Stimulated activated CD8-positive, alpha-beta memory T cell treated with anti-CD3 and anti-CD28 coated beads, Interleukin-15, amount 100 ng/mL, for 1 hour (primary cell): Measurements from ENCODE around the gene PTGES.

Experiments used
- DNase-seq: peaks from one replicate; pipeline ENCODE4 v3.0.0-alpha.2; 2020; ENCODE audit warnings: low read depth

The PTGES gene

GRCh38 chr9:129740666-129741464 is 12.0 kb downstream of the PTGES start:
- no peak for DNase-seq

DNA sequence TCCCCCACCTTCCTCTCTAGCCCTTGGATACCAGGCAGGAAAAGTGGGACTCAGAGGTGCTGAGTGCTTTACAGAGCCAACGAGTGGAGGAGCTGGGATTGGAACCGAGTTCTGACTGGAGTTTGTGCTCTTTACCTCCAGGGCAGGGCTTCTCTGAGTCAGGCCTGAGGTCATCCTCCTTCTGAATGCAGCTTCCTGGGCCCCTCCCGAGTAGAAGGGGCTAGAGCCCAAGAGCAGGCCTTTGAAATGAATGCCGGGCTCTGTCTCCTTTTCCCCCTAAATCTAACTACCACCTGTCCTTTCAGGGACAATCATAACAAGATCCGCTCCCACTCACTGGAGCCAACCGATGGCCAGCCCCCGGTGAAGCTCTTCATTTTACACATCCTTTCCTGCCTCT is 12.7 kb downstream of the PTGES start:
- no peak for DNase-seq

DNA sequence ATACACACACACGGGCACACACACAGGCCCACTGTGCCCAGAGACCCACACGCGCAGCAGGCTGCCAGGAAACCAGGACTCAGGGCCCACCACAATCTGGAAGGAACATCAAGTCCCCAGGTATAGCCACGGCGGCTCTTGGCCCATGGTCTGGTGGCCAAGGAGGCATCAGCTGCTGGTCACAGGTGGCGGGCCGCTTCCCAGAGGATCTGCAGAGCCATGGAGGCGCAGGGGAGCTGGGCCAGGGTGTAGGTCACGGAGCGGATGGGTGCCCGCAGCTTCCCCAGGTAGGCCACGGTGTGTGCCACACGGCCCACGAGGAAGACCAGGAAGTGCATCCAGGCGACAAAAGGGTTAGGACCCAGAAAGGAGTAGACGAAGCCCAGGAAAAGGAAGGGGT is 13.4 kb downstream of the PTGES start:
- DNase-seq: no peak

DNA sequence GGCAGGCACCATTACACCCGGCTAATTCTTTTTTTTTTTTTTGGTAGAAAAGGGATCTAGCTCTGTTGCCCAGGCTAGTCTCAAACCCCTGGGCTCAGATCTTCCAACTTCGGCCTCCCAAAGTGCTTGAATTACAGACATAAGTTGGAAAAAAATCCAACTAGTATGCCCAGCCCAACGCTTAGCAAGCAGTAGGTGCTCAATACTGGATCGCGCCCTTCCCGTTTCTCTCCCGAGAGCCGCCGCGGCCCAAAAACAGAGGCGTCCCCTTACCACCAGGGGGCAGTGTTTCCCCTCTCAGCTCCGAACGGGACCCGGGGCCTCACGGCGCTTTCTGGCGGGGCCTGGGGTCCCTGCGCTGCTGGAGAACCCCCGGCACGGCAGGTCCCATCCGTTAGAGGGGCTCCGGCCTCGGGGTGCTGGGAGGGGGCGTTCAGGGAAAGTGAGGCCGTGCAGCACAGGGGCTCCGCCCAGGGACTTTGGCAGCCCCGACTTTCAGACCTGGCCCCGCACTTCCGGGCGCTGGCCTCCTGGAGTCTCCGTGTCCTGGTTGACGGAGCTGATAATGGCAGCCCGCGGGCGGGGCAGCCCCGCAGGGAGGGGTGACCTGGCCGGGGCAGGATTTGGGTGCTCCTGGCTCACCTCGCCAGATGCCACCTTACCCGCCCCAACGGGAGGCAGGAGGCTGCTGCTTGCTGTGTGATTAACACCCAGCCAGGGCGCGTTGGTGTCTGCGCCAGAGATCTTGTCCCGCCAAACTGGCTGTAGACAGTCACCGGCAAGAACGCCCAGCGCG is 15.2 kb downstream of the PTGES start:
- DNase-seq: peak; percentile 78

DNA sequence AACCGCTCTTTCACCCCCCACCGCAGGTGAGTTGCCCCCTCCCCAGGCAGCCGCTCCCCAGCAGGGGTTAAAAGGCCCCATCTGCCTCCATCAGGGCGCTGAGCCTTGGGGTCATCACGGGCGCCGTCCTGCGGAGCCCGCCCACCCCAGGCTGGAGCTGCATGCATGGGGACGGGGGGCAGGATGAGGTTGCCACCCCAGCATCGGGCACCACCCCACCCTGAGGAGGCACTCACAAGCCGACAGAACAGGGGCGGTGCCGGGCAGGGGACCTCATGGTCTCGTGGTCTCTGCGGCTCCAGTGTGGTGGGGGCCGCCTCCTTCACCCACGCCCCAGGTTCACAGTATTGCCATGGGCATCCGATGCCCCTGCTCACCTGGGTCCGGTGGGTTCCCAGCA is 16.5 kb downstream of the PTGES start:
- DNase-seq: no peak

- DNase-seq: no peak
These were observed 17.3 kb downstream of the PTGES start for GRCh38 chr9:129735546-129735945.

DNA sequence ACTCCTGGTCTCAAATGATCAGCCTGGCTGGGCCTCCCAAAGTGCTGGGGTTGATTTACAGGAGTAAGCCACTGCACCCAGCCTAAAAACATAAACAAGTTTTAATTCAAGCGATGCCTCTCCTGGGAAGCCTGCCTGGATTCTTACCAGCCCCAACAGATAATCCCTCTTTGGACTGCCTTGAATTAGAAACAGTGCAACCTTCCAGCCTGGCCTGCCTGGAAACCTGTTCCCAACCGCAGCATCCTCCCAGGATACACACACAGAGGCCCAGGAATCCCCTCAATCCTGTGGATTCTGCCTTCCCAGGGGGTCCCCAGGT is 19.2 kb downstream of the PTGES start:
- no peak for DNase-seq

DNA sequence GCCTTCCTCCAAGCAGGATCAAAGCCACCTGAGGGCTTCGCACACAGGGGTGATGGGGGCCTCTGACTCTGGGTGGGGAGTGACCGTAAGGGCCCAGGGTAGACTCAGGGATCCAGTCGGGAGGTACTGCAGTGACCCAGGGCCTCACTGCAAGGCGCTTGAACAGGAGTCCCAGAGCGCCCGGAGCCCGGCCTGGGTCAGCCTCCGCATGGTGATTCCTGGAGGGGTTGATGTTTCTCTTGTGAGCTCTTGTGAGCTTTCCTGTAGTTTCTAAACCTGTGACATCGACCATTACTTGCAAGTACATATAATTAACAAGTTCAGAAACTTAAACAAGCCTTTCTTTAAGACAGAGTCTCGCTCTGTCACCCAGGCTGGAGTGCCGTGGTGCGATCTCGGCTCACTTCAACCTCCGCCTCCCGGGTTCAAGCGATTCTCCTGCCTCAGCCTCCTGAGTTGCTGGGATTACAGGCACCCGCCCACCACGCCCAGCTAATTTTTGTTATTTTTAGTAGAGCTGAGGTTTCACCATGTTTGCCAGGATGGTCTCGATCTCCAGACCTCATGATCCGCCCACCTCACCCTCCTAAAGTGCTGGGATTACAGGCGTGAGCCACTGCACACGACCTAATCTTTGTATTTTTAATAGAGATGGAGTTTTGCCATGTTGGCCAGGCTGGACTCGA is 19.8 kb downstream of the PTGES start:
- DNase-seq: no peak

DNA sequence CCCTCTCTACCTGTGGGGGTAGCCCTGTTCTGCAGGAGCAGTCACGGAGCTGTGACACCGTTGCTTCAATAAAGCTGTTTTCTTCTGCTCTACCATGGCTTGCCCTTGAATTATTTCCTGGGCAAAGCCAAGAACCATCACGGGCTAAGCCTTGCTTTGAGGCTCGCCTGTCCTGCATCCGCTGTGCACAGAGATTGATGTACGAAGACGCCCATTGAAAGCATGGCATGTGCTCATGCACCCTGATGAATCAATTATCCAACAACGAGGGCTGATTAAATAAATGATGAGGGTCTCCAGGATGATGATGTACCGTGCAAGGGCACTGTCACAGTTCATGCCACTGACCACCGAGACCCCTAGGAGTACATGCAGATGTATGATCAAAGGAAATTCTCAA is 20.7 kb downstream of the PTGES start:
- no peak for DNase-seq

GRCh38 chr9:129731477-129732085 is 21.3 kb downstream of the PTGES start:
- no peak for DNase-seq

GRCh38 chr9:129728744-129729143 is 24.1 kb downstream of the PTGES start:
- DNase-seq: no peak

DNA sequence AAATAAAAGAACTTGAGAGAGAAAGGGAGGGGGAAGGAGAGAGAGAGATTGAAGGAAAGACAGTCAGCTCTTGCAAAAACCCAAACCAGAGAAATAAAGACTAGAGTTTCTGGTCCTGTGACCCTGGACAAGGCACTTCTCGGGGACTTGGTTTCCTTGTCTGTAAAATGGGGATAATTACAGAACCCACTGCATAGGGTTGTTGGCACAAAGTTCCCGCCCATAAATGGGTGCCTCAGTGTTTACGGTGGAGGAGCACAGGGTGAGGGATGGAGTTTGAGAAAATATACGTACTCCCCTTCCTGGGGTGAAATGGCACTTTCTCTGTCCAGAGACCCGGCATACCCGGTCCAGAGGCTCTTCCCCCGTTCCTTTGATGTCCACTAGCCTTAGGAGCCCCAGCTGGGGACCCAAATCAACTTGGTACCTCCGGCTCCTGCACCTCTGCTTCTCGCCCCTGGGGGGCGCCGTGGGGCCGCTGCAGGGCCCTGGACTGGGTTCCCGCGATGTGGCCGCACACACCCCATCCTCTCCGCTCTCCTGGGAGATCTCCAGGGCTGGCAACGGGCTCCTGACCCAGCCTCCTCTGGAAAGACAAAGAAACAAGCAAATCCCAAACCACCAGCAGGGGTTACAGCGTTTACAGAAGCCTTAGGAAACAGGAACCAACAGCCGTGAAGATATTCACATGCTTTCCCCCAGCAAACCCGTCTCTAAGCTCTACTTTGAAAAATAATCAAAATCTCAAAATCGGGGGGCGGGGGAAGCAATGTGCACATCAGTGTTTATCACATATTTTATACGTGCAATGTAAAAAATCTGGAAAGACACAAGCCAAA is 26.3 kb downstream of the PTGES start:
- peak; percentile 35 for DNase-seq

DNA sequence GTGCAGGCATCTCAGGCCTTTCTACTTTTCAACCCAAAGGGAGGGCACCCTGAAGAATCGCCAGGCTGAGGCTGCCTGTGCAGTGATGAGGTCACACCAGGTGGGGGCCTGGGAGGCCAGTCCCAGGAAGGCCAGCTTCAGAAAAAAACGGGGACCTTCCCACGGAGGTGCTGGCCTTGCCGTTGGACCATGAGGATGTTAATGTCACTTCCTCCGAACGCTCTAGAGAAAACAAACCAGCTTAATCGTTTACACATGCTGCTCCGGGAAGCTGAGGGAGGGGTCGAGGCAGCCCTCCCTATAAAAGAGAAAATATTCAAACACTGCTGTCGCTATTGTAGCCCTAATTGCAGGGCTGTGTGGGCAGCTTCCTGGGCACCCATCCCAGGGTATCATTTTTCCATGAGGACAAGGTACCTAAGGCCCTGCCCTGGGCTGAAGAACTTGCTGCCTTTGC is 27.0 kb downstream of the PTGES start:
- DNase-seq: no peak

GRCh38 chr9:129724456-129725190 is 28.2 kb downstream of the PTGES start:
- no peak for DNase-seq

- DNase-seq: no peak
These were observed 29.9 kb downstream of the PTGES start for GRCh38 chr9:129722913-129723312.

GRCh38 chr9:129720865-129721545 is 31.8 kb downstream of the PTGES start:
- no peak for DNase-seq

- no peak for DNase-seq
These were observed 32.5 kb downstream of the PTGES start for GRCh38 chr9:129720181-129720864.

DNA sequence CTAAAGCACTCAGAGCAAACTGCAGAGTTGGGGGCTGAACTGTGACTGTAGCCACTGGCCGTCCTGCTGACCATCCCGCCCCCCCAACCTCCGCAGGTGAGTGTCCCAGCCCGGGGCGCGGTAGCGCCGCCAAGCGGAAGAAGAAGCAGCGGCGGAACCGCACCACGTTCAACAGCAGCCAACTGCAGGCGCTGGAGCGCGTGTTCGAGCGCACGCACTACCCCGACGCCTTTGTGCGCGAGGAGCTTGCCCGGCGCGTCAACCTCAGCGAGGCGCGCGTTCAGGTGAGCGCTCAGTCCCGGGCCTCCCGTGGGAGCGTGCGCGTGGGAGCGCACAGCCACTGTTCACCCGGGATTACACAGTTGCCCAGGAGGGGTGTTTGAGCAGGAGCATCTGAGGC is 33.7 kb downstream of the PTGES start:
- DNase-seq: no peak

- no peak for DNase-seq
These were observed 34.2 kb downstream of the PTGES start for GRCh38 chr9:129718647-129719046.

DNA sequence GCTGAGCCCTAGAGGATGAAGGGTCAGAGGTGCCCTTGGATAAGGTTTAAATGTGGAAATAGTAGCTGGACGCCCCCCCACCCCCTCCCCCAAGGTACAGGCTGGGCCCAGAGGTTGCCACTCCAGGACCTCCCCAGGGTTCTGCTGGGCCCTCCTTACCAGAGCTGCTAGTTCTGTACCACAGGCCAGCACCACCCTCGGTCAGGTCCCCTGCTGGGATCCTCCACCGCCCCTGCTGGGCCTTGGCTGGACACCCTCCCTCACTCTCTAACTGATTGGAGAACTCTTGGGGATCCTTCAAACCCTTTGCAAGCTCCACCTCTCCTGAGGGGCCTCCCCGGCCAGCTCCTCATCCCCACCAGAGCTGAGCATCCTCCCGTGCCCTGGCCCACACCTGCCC is 34.9 kb downstream of the PTGES start:
- DNase-seq: no peak
